Activated T-helper 2 cell treated with anti-CD3 and anti-CD28 coated beads, Interferon-gamma antibody, Interleukin-2, Interleukin-4, amounts not matched to agents 10 μg/mL and 5 μg/mL and 100 μg/mL, durations not matched to agents 14 hours and 24 hours and 36 hours (primary cell): ENCODE results near the gene DLEC1. TPM values are rescaled to one million over a fixed set of nuclear protein-coding genes. Genes with fewer than 3 reads are reported as not detected.
A peak's percentile ranks its signal among the peaks of the same experiment; 100 is the strongest.
"Not testable (repeated sequence)": the region's sequence is repeated elsewhere in the genome, so short reads cannot be mapped to it uniquely, and the experiment has no call there.

ENCODE experiments used
- DNase-seq: peaks from one replicate; pipeline ENCODE4 v3.0.0; 2021; ENCODE audit warnings: low spot score
- H3K27ac Mint-ChIP-seq: one replicate; pipeline ENCODE4 v1.8.0; 2021; ENCODE audit warnings: mixed read lengths
- H3K27me3 Mint-ChIP-seq: one replicate; pipeline ENCODE4 v1.8.0; 2021; ENCODE audit warnings: low read depth, mixed read lengths
- H3K36me3 Mint-ChIP-seq: one replicate; pipeline ENCODE4 v1.8.0; 2021; ENCODE audit warnings: low read depth, mixed read lengths
- H3K4me1 Mint-ChIP-seq: one replicate; pipeline ENCODE4 v1.8.0; 2021; ENCODE audit warnings: low read depth, mixed read lengths
- H3K4me3 Mint-ChIP-seq: one replicate; pipeline ENCODE4 v1.8.0; 2021; ENCODE audit warnings: low read depth, mild to moderate bottlenecking, moderate library complexity, mixed read lengths
- H3K9me3 Mint-ChIP-seq: one replicate; pipeline ENCODE4 v1.8.0; 2021; ENCODE audit warnings: mixed read lengths
- intact Hi-C: fragments of 100-400 bp; cut with micrococcal nuclease; formaldehyde crosslinking; loops from one replicate; pipeline ENCODE4 v1.15.1; 2023
- total RNA-seq: library from RNA; stranded (reverse); gene quantifications from 2 replicates; pipeline ENCODE4 v1.2.3, GENCODE V29; 2022

The DLEC1 gene
- total RNA-seq, 1 donor from 2014 or later, result 0.16 TPM

DNA sequence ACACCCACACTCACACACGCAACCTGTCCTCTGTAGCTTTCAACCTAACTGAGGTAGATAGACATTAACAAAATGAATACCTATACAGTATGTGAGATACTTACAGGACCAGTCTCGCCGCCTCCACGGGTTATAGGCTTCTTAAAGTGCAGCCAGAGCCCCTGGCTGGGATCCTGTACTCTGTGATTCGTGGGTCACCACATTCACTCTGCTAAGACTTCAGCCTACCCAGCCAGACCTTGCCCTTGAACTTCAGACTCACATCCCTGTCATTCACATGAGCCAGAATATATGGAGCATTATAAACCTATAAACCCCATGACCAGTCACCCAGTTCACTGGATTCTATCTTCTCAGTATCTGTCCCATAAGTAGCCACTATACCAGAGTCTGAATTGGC lies 1.4 kb downstream of the DLEC1 start:
- peaks cover 12% of the 10 kb centered on the region for H3K9me3 Mint-ChIP-seq
- H3K27me3 Mint-ChIP-seq, result peaks cover 6% of the 10 kb centered on the region
- DNase-seq, result no peak
- intact Hi-C loops, result no loop called here
- peak overlapping the region; percentile 66 for H3K4me3 Mint-ChIP-seq
- H3K4me1 Mint-ChIP-seq, result peaks cover 32% of the 10 kb centered on the region
- no peak overlapping the region for H3K27ac Mint-ChIP-seq
- H3K36me3 Mint-ChIP-seq, result peaks cover 8% of the 10 kb centered on the region

DNA sequence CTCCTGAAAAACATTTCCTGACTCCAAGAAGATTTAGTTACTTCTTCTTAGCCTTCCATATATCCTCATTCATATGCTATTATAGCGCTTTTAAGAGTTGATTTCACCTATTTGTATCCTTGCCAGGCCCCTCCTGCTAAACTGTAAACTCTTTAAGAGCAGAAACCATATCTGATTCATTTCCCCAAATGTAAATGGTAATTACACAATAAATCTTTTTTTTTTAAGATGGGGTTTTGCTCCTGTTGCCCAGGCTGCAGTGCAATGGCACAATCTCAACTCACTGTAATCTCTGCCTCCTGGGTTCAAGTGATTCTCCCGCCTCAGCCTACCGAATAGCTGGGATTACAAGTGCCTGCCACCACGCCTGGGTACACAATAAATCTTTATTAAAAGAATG lies 4.5 kb downstream of the DLEC1 start:
- Mint-ChIP-seq H3K4me3 (no peak overlapping the region), H3K36me3 (no peaks in the 10 kb centered on the region), H3K27ac (no peak overlapping the region), H3K4me1 (peaks cover 18% of the 10 kb centered on the region), H3K9me3 (peaks cover 4% of the 10 kb centered on the region), H3K27me3 (peaks cover 17% of the 10 kb centered on the region)
- DNase-seq, result no peak
- intact Hi-C loops, result no loop called here

DNA sequence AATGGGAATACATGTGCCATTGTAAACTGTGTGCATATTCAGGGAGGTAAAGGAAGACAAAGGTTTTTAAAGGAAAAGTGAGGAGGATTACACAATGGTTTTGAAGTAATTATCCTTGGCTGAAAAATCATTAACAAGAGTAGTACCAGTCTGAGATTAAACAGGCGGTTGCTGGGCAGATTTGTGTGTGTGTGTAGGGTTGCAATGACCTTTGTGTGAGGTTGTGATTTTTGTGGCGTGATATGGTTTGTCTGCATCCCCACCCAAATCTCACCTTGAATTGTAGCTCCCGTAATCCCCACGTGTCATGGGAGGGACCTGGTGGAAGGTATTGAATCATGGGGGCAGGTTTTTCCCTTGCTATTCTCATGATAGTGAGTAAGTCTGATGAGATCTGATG lies 7.0 kb downstream of the DLEC1 start:
- peaks cover 17% of the 10 kb centered on the region for H3K27me3 Mint-ChIP-seq
- no peaks in the 10 kb centered on the region for H3K36me3 Mint-ChIP-seq
- intact Hi-C loops, result no loop called here

DNA sequence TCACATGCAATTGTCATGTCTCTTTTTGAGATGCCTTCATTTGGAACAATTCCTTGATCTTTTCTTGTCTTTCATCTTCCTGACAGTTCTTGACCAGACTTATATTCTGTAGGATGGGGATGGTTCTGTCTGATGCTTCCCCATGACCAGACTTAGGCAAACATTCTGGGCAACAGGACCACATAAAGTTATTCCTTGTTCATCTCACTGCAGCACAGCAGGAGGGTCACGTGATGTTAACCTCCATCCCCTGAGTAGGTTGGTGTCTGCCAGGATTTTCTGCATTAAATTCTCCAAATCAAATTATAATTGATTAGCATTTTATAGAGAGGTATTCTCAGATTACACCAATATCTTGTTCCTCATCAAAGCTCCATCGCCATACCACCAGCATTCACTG lies 7.8 kb downstream of the DLEC1 start:
- no peak overlapping the region for H3K4me3 Mint-ChIP-seq
- H3K27ac Mint-ChIP-seq, result no peak overlapping the region
- H3K9me3 Mint-ChIP-seq, result no peaks in the 10 kb centered on the region
- H3K36me3 Mint-ChIP-seq, result no peaks in the 10 kb centered on the region
- intact Hi-C loops, result no loop called here
- H3K27me3 Mint-ChIP-seq, result peaks cover 17% of the 10 kb centered on the region
- H3K4me1 Mint-ChIP-seq, result no peaks in the 10 kb centered on the region
- no peak for DNase-seq

More for the DNA sequence above, 7.0 kb downstream of the DLEC1 start:
- no peak overlapping the region for H3K27ac Mint-ChIP-seq
- no peak for DNase-seq
- no peaks in the 10 kb centered on the region for H3K4me1 Mint-ChIP-seq
- no peak overlapping the region for H3K4me3 Mint-ChIP-seq
- H3K9me3 Mint-ChIP-seq, result no peaks in the 10 kb centered on the region

DNA sequence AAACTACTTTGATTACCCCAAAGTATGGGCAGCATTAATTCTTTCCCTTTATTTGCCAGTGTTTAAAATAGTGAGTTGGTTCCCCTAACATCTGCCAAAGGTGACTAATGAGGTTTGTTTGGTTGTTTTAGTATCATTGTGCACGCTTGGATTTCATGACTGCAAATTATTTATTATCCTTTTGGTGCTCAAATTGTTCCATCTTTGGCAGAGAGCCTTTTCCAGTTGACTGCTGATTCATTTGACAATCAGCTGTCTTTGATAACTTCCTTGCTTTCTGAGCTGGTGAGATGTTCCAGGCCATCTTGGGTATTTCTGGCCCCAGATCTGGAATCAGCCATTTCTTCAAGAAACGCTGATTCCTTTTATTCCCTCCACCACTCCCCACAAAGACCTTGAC lies 8.9 kb downstream of the DLEC1 start:
- H3K27ac Mint-ChIP-seq, result no peak overlapping the region
- peaks cover 15% of the 10 kb centered on the region for H3K27me3 Mint-ChIP-seq
- no peak for DNase-seq

DNA sequence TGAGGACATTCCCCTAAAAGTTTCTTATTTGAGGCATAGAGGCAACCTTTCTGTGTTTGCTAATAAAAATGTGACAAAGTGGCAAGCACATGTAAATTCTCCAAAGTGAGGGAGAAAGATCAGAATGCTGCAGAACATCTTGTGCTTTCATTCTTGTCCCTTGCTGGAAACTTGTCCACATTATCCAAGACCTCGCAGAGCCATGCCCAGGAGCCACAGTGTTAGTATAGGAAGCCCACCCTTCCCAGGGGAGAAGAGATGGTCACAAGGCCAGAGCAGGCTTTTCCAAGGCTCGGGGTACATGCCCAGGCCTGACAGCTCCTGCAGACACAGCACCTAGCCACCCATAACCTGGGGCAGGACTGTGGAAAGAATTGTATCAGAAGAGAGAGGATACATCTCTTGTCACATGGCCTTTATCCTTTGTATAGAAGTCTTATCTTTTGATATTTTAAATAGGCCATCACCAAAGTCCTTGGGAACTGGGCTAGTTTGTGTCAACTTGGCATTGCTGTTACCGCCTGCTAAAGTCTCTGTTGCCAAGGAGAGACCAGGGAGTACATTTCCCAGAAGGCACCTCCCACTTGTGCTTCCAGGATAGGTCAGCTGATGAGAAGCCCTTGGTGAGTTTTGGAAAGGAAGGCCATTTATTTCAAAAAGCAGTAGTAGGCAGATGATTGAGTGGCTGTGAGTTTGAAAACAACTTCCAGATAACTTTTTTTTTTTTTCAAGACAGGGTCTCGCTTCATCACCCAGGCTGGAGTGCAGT lies 10.5 kb downstream of the DLEC1 start:
- no peaks in the 10 kb centered on the region for H3K36me3 Mint-ChIP-seq
- H3K27me3 Mint-ChIP-seq, result peaks cover 14% of the 10 kb centered on the region
- DNase-seq, result no peak
- intact Hi-C loops, result no loop called here
- no peaks in the 10 kb centered on the region for H3K4me1 Mint-ChIP-seq
- no peak overlapping the region for H3K27ac Mint-ChIP-seq
- H3K9me3 Mint-ChIP-seq, result no peaks in the 10 kb centered on the region
- H3K4me3 Mint-ChIP-seq, result no peak overlapping the region

More for the DNA sequence above, 8.9 kb downstream of the DLEC1 start:
- Mint-ChIP-seq H3K9me3 (no peaks in the 10 kb centered on the region), H3K36me3 (no peaks in the 10 kb centered on the region), H3K4me3 (no peak overlapping the region), H3K4me1 (no peaks in the 10 kb centered on the region)
- intact Hi-C loops, result no loop called here

DNA sequence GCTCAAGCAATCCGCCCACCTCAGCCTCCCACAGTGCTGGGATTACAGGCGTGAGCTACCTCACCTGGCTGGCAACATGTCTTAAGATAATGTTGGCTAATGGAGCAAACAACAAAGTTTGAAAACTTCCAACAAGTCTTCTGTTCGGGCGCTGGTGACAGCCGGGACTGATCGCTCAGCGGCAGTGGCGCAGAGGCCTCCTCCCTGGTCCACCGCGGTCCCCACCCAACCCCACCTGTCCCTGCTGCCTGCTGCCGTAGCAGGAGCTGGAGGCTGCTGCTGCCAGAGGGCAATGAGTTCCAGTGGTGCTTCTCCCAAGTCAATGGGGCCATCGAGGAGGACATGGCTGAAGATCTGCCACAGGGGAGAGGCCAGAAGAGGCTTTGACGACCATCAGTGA lies 12.1 kb downstream of the DLEC1 start:
- H3K9me3 Mint-ChIP-seq, result no peaks in the 10 kb centered on the region
- no peak overlapping the region for H3K4me3 Mint-ChIP-seq
- H3K27ac Mint-ChIP-seq, result no peak overlapping the region
- H3K36me3 Mint-ChIP-seq, result no peaks in the 10 kb centered on the region
- peaks cover 6% of the 10 kb centered on the region for H3K4me1 Mint-ChIP-seq
- intact Hi-C loops, result no loop called here
- H3K27me3 Mint-ChIP-seq, result peaks cover 6% of the 10 kb centered on the region
- DNase-seq, result no peak

DNA sequence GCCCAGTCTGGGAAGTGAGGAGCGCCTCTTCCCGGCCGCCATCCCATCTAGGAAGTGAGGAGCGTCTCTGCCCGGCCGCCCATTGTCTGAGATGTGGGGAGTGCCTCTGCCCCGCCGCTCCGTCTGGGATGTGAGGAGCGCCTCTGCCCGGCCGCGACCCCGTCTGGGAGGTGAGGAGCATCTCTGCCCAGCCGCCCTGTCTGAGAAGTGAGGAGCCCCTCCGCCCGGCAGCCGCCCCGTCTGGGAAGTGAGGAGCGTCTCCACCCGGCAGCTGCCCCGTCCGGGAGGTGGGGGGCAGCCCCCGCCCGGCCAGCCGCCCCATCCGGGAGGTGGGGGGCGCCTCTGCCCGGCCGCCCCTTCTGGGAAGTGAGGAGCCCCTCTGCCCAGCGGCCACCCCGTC lies 14.3 kb downstream of the DLEC1 start:
- H3K36me3 Mint-ChIP-seq, H3K9me3 Mint-ChIP-seq, intact Hi-C loops, H3K4me1 Mint-ChIP-seq, H3K27me3 Mint-ChIP-seq, H3K27ac Mint-ChIP-seq, H3K4me3 Mint-ChIP-seq, DNase-seq: not testable (repeated sequence)

DNA sequence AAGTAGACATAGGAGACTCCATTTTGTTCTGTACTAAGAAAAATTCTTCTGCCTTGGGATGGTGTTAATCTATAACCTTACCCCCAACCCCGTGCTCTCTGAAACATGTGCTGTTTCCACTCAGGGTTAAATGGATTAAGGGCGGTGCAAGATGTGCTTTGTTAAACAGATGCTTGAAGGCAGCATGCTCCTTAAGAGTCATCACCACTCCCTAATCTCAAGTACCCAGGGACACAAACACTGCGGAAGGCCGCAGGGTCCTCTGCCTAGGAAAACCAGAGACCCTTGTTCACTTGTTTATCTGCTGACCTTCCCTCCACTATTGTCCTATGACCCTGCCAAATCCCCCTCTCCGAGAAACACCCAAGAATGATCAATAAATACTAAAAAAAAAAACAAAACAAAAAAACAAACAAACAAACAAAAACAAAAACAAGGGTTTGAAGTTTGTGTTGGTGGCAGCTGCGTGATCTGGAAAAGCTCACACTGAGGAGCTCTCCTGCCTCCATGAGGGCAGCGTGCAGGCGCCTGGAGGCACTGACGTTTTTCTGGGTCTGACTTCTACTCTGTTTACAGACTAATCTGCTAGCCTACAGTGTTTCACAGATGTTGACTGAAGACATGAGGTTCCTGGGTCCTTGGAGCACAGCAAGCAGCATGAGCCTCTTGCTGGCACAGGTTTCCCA lies 14.9 kb downstream of the DLEC1 start:
- intact Hi-C loops, H3K27me3 Mint-ChIP-seq, DNase-seq, H3K9me3 Mint-ChIP-seq, H3K4me3 Mint-ChIP-seq, H3K27ac Mint-ChIP-seq, H3K36me3 Mint-ChIP-seq, H3K4me1 Mint-ChIP-seq: not testable (repeated sequence)

DNA sequence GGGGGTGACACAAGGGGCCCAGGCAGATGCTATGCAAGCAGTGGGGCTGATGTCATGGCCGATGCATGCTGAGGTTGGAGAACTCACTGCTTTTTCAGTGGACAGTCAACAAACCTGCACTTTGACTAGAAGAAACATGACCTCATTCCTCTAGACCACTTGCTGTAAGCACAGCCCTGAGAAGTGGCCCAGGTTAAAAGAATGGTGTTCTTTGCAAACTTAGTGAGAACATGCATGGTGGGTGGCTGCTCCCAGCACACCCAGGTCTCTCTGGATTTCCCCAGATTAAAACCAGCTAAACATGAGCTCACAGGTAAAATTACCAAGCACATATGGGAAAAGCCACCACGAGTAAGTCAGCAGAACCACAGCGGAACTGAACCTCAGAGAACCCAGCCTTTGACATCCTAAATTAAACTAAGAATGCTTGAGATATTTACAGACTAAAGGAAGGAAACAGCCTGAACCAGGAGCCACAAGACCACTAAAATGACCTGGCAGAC lies 15.5 kb downstream of the DLEC1 start:
- peaks cover 8% of the 10 kb centered on the region for H3K4me1 Mint-ChIP-seq
- no peak overlapping the region for H3K4me3 Mint-ChIP-seq
- no peaks in the 10 kb centered on the region for H3K9me3 Mint-ChIP-seq
- no peak overlapping the region for H3K27ac Mint-ChIP-seq
- peaks cover 2% of the 10 kb centered on the region for H3K27me3 Mint-ChIP-seq
- no peaks in the 10 kb centered on the region for H3K36me3 Mint-ChIP-seq
- intact Hi-C loops, result no loop called here
- DNase-seq, result no peak

DNA sequence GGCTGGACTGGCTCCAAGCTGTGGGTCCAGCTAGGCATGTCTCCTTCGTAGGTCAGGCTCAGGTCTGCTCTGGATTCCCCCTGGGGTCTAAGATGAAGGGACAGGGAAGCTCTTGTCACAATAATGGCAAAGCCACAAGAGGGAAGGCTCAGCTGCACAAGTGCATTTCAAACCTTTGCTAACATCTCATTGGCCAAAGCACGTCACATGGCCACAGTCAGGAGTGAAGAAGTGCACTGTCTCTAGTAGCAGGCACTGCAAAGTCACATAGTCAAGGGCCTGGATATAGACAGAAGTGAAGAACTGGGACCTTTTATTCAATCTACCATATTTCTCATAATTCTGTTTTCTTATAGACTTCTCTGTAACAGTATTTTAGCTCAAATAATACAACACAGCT lies 20.1 kb downstream of the DLEC1 start:
- peaks cover 13% of the 10 kb centered on the region for H3K4me1 Mint-ChIP-seq
- H3K27me3 Mint-ChIP-seq, result peaks cover 11% of the 10 kb centered on the region
- no peaks in the 10 kb centered on the region for H3K36me3 Mint-ChIP-seq
- intact Hi-C loops, result no loop called here
- H3K4me3 Mint-ChIP-seq, result no peak overlapping the region
- H3K9me3 Mint-ChIP-seq, result peaks cover 4% of the 10 kb centered on the region
- no peak overlapping the region for H3K27ac Mint-ChIP-seq
- DNase-seq, result no peak

DNA sequence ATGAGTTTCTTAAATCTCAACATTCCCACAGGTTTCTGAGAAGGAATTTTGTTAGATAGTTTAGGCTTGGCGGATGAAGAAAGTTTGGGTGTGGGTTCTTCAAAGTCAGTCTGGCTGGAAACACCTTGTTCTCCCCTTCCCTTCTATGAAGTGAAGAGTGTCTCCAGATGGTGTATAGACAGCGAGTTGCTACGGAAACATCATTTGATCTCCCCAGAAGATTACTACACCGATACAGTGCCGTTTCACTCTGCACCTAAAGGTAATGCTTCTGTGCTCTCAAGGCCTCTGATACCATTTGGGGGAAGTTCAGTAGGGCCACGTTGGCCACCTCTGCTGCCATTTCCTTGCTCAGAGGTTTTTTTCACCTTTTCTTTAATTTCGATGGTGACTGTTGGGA lies 20.6 kb downstream of the DLEC1 start:
- Mint-ChIP-seq H3K27ac (no peak overlapping the region), H3K4me1 (peaks cover 13% of the 10 kb centered on the region), H3K27me3 (peaks cover 11% of the 10 kb centered on the region), H3K4me3 (no peak overlapping the region), H3K36me3 (no peaks in the 10 kb centered on the region), H3K9me3 (peaks cover 4% of the 10 kb centered on the region)
- intact Hi-C loops, result no loop called here
- no peak for DNase-seq

DNA sequence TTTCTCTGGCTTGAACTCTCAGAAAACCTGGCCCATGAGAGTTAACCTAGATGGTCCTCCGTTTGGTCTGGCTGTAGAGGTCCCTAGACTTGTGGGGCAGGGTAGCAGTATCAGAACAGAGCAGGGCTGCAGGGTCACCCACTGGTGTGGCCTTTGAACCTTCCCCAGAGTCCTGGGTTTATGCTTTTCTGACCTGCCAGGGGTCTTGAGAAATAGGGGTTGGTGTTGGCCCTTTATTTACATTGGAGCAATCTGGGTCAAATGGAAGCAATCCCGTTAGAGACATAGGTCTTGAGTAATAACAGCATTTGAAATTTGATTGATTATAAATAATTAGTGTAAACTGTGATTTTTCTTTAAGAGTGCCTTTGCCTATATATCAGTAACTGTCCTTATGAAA lies 23.8 kb downstream of the DLEC1 start:
- peaks cover 16% of the 10 kb centered on the region for H3K27me3 Mint-ChIP-seq
- DNase-seq, result no peak
- peaks cover 7% of the 10 kb centered on the region for H3K4me1 Mint-ChIP-seq
- peaks cover 10% of the 10 kb centered on the region for H3K9me3 Mint-ChIP-seq
- intact Hi-C loops, result no loop called here
- no peaks in the 10 kb centered on the region for H3K36me3 Mint-ChIP-seq
- no peak overlapping the region for H3K27ac Mint-ChIP-seq
- H3K4me3 Mint-ChIP-seq, result no peak overlapping the region
